NCI-H748 (cell line): ENCODE results near the gene TSNAX.
"Not testable (repeated sequence)": the region's sequence is repeated elsewhere in the genome, so short reads cannot be mapped to it uniquely, and the experiment has no call there.

ENCODE experiments used
- DNase-seq: peaks from one replicate; lab custom pipeline; 2025; ENCODE audit not compliant: unreplicated experiment; lab: John Stamatoyannopoulos, UW

Gene TSNAX

DNA sequence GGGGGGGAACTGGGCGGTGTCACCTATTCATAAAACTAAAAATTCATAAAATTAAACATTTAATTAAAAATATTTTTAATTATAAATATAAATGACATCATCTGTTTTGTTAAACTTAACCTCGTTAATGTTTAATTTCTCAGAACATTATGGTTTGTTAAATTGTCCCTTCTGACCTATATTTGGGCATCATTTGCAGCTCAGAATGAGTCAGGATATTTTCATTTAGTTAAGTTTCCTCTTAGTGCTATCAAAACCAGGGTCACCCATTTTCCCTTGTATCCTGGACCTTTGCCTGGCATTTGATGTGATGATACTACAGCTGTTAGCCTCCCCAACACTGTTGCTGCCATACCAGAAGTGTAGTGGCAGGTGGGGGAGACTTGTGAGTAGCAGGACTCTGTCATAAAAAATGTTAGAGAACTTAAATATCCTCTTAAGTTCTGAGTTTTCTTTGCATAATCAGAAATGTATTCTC, 30.3 kb downstream of the TSNAX start:
- DNase-seq = no peak

DNA sequence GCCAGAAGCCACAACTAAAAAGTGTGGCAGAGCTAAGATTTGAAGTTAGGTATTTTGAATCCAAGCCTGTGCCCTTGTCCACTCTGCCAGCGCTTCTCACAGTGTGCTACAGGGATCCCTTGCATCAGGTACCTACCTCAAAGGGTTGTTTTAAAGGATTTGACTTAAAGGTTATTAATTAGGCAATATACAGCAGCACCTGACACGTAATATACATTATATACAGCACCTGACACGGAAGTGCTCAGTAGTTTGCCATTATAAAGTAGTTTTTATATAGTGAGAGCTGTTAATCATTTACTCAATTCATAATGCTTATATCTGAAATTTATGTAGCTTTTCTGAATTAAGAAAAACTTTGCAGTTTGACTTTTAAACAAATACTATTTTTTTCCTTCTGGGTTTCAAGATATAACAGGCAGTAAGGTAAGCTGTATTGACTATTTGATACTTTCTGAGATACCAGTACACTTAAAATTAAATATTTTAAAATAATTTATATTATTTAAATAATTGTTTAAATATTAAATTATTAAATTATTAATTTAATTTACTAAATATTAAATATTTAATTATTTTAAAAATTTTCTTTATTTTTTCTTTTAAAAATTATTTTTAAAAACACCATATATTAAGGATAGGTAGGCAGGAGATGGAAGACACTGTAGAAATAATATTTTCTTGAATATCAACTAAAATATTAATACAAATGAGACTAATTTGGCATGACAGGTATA, 33.3 kb downstream of the TSNAX start:
- no peak for DNase-seq

DNA sequence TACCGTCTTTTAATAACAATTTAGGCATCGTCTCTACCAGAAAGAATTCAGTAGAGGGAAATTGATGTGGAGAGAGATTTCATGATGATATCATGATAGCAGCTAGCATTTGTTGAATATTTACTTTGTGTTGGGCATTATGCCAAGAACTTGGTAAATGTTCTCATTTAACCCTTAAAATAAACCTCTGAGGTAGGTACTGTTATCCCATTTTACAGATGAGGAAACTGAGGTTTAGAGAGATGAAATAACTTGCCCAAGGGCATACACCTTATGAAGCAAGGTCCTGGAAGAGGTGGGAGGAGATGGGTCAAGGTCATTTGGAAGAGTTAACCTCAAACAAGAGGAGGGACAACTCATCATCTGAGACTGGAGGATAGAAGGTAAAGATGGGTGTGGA, 34.8 kb downstream of the TSNAX start:
- DNase-seq = peak; percentile 3

DNA sequence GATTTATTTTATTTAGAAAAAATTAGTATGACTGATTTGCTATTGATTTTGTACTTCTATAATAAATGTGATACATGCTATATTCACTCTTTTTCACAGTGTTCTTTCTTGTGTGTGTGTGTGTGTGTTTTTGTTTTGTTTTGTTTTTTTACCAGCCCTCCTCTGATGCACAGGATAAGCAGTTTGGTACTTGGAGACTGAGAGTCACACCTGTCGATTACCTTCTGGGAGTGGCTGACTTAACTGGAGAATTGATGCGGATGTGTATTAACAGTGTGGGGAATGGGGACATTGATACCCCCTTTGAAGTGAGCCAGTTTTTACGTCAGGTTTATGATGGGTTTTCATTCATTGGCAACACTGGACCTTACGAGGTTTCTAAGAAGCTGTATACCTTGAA, 35.9 kb downstream of the TSNAX start:
- no peak for DNase-seq

DNA sequence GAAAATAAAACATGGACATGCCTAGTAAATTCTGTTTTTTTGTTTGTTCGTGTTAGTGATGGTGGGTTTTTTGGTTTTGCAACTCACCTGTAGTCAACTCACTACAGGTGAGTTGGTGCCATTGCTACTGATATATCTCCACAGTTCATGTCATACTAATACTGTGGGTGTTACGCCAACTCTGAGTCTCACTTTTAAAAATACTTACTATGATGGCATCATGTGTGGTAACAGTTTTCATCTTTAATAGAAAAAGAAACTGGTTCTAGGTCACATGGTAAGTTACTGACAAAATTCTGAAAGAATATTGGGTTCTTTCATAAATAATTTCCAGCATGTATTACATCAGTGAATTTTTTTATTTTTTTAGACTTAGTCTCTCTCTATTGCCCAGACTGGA, 38.0 kb downstream of the TSNAX start:
- DNase-seq = no peak

DNA sequence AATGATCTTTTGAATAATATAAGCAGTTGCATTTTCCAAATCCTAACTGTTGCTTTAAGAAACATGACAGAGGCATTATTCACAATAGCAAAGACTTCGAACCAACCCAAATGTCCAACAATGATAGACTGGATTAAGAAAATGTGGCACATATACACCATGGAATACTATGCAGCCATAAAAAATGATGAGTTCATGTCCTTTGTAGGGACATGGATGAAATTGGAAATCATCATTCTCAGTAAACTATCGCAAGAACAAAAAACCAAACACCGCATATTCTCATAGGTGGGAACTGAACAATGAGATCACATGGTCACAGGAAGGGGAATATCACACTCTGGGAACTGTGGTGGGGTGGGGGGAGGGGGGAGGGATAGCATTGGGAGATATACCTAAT, 41.8 kb downstream of the TSNAX start:
- DNase-seq = not testable (repeated sequence)

DNA sequence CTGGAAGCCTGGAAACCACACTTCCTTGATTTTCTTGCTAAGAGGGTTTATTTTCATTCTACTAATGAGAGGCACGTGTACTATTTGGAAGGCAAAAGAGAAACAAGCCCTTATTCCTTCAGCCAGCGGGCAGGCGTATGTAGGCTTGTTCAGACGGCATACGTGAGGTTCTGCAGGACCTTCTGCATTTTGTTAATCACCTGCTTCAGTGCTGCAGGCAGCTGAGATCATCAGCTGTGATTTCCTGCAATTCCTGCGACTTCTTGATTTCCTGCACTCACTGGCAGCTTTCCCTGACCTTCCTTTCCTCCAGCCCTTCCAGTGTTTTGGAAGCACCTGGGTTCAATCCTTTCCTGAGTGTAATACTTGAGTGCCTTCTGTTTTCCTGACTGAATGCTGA, 43.4 kb downstream of the TSNAX start:
- no peak for DNase-seq

DNA sequence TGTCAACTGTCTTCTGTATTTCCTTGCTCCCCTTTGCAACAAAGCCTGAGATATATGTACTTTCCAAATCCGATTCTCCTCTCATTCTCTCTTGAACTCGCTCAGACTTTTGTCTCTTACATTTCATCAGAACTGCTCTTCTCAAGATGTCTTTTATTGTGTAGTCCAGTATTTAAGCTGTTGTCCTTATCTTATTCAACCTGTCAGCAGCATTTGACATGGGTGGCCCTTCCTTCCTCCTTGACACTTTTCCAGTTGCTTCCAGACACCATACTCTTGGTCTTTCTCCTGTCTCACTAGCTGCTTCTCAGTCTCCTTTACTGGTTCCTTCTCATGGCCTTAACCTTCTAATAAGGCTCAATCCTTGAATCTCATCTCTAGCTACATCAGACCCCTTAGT, 47.0 kb downstream of the TSNAX start:
- no peak for DNase-seq

DNA sequence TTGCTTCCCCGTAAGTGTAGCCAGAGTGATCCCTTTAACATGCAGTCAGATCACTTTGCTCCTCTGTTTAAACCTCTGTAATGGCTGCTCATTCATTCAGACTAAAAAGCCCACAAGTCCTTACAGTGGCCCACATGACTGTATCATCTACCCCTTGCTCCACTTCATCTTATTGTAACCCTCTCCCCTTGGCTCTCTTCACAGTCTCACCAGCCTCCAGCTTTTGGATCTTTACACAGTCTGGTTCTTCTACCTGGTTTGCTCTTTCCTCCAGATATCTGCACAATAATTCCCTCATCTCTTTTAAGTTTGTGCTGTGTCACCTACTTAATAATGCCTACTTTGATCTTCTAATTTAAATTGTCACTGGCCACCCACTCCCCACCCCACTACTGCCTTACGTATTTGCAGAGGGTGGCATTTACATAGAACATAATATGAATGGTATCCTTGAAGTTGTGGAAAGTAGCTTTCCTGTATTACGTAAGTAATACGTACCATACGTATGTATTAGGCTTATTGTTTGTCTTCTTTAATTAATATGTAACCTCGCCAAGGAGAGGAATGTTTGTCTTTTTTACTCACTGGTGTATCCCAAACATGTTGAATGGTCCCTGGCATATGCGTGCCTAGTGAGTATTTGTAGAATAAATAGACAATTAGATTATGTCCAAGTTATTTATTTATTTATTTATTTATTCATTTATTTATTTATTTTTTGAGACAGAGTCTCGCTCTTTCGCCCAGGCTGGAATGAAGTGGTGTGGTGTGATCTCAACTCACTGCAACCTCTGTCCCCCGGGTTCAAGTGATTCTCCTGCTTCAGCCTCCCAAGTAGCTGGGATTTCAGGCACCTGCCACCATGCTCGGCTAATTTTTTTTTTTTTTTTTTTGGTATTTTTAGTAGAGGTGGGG, 48.6 kb downstream of the TSNAX start:
- DNase-seq = no peak

DNA sequence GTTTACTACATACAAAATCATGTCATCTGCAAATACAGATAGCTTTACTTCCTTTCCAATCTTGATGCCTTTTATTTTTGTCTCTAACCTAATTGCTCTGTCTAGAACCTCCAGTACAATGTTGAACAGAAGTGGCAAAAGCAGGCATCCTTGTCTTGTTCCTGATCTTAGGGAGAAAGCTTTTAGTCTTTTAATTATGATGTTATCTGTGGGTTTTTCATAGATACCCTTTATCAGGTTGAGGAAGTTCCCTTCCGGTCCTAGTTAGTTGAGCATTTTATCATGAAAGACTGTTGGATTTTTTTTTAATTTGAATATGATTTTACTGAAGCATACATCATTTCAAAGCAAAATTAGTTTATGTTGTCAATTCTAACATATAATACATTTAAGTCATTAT, 52.4 kb downstream of the TSNAX start:
- DNase-seq = no peak

DNA sequence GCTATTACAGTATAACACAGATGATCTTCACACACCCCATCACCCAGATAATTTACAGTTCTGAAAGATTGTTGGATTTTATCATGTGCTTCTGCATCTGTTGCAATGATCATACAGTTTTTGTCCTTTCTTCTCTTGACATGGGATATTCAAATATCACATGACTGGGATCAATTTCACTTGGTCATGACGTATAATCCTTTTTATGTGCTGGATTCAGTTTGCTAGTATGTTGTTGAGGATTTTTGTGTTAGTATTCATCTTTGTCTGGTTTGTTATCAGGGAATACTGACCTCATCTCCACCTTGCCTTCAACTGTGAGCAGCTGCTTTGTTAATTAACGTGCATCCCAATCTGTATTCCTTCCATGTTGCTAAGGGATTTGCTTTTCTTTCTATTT, 53.4 kb downstream of the TSNAX start:
- DNase-seq = no peak

DNA sequence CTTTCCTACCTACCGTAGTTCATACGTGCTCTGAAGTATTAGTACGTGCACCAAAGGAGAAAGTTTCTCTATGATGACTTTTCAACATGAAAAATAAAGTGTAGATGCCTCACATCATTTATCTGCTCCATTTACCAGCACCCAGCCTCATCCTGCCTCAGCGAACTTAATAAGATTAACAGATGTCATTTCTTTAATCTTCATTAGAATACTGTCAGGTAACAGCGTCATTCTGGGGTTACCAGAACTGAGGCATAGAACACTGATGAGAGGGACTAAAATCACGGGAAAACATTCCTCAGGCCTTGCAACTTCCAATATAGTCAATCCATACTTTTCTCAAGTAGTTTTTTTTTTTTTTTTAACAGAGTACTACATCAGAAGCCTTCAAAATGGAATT, 54.9 kb downstream of the TSNAX start:
- no peak for DNase-seq

DNA sequence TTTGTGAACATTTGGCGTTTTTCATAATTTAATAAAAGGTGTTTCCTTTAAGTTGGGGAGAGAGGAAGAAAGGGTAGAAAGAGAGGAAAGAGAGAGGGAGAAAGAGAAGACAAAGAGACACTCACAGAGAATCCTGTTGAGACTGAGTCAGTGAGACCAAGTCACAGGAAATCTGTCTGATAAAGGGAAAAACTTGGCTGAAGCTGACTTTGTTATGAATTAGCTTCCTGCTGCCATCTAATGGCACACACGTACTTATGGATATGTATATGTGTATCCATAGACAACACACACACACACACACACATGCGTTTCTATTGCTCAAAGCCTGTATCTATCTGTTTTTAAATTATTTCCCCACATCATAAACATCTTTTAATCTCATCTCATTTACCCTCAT, 55.6 kb downstream of the TSNAX start:
- DNase-seq = peak; percentile 39

DNA sequence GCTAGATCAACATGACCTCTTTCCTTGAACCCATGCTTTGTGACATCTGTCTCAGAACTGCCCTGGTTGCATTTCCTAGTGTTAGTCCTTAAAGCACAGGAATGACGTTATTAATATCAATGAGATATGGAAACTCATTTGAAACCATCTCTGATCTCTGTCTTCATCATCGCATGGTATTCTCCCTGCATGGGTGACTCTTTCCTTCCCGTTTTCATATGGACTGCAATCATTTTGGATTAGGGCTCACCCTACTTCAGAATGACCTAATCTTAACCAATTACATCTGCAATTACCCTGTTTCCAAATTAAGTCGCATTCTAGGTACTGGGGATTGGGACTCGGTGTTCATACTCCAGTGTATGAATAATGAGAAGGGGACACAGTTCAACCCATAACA, 56.5 kb downstream of the TSNAX start:
- DNase-seq = no peak

DNA sequence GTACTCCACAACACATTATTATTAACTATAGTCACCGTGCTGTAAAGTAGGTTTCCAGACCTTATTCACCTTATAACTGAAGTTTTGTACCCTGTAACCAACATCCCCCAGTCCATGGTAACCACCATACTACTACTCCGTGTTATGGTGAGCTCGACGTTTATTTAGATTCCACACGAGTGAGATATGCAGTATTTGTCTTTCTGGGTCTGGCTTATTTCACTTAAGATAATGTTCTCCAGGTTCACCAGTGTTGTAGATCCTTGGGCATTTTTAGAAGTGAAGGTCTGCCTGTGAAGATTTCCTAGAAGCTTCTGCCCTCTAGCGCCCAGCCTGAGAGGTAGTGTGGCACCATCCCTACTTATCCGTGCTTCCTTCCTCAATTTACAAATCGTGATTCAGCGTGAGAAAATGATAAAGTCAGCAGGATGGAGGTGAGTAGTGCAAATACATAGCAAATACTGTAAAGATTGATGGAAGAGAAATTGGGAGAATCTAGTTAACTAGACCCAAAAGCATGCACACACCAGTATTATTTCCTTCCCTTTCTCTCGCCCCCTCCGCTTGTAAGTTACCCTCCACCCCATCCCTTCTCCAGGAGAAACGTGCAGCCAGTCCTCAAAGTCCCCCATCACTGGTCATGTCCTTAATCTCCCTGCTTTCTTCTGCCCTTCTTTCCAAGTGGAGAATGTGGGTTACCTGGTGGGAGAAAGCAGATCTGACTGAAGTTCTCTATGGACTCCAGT, 62.2 kb downstream of the TSNAX start:
- peak; percentile 36 for DNase-seq

DNA sequence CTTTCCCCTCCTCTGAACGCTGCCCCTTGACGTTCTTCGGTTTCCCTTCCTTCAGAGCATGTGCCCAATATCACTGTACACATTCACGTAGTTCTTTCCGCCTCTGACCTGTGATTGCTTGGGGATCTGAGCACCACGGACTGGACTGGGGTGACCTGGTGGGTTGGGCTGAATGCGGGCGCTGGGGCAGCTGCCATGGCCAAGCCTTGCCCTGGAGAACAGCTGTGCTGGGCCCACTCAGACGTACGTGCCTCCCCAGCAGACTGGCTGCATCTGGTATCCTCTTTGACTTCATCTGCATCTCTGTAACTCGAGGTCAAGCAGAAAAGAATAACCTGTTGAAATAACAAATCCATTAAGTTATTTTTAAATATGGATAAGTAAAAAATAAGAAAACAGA, 63.0 kb downstream of the TSNAX start:
- DNase-seq = no peak

DNA sequence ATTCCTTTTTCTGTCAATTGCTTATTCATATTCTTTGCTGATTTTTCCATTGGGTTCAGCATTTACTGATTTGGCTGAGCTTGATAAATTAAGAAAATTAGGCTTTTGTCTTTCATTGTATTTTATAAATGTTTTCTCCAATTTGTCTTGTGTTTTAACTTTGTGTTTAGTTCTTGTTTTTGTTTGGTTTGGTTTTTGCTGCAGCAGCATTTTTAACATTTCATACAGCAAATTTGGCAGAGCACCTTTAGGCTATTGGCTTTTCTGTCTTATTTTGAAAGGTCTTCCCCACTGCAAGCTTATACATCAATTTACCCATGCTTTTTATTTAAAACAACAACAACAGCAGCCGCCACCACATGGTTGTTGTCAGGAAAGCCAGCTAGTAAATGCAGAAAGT, 64.3 kb downstream of the TSNAX start:
- no peak for DNase-seq

DNA sequence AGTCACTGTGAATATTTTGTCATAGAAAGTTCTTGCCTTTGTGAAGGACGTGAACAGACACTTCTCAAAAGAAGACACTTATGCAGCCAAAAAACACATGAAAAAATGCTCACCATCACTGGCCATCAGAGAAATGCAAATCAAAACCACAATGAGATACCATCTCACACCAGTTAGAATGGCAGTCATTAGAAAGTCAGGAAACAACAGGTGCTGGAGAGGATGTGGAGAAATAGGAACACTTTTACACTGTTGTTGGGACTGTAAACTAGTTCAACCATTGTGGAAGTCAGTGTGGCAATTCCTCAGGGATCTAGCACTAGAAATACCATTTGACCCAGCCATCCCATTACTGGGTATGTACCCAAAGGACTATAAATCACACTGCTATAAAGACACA, 64.8 kb downstream of the TSNAX start:
- DNase-seq = not testable (repeated sequence)

DNA sequence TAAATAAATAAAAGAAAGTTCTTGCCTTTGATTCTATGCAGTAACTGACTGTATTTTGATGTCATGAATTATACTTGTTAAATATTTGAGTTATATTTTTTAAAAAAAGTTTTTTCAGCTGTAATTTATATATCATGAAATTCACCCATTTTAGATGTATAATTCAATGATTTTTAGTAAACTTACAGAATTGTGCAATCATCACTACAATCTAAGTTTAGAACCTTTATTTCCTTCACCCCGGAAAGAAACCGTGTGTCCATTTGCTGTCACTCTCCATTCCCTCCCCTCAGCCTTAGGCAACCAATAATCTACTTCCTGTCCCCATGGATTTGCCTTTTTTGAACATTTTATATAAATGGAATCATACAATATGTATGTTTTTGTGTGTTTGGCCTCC, 65.7 kb downstream of the TSNAX start:
- DNase-seq = no peak

DNA sequence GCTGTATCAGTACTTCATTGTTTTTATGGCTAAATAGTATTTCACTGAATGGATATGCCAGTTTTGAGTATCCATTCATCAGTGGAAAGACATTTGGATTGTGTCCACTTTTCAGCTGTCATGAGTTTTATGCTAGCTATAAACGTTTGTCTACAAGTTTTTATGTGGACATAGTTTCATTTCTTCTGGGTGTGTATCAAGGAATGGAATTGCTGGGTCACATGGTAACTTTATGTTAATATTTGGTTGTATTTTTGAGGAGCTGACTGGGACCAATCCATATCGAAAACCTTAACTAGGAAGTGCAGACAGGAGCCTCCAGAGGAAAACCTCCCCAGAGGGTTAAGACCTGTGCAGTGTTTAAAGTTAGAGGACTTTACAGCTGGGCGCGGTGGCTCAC, 66.3 kb downstream of the TSNAX start:
- DNase-seq = no peak

DNA sequence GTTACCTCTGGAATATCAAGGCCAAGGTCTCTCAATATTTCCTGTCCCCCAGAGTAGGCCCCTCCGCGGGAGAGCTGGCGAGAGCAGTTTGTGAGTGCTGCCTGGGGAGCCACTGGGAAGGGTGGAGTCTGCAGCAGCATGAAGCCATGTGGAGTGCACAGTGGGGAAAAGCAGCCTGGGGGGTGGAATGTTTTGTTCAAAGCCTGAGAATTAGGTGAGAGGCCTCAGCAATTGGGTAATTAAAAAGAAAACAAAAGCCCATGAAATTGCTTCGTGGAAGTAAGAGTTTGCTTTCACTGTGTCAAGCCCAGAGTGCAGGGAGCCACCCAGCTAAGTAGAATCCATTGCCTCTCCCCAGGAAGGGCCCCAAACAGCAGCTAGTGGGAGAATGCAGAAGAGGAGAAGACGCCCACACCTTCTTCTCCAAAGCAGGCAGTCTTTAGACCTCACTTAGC, 67.9 kb downstream of the TSNAX start:
- no peak for DNase-seq

DNA sequence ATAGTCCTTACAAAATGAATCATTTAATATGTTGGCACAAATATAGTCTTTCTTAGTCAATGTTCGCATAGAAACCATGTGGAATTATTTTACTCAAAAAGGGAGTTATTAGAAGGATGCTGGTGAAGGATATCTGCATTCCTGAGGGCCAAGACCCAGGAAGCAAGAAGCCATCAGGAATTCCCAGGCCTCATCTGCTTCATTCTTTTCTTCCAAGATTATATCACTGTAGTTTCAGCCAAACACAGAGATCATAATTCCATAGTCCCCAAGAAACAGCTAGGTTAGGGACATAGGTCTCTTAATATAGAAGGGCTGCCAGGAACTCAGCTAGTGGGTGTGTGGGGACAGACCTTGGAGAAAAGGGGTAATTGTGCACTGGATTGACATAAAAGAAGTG, 69.5 kb downstream of the TSNAX start:
- no peak for DNase-seq
